Measurements from ENCODE around the gene EXOC7. TPM values are rescaled to one million over a fixed set of nuclear protein-coding genes. Genes with fewer than 3 reads are reported as not detected.

EXOC7 gene
- total and polyA plus RNA-seq, 2 of the 8 experiments (the other 6 are each of a cell fraction or from before 2014, with no cell fraction given) = 77.1 to 92.6 TPM

- TF ChIP-seq EP300 (IDR thresholded peaks at IDR 0.05; ENCODE audit: borderline replicate concordance in 1 of 2, low read depth in 2 of 2, low read length in 2 of 2) (no peak), JUN (IDR thresholded peaks at IDR 0.05; ENCODE audit: low read depth, low read length) (no peak), CREB1 (IDR thresholded peaks at IDR 0.05) (no peak), SP4 (IDR thresholded peaks at IDR 0.05; ENCODE audit: low read length) (no peak), NANOG (IDR thresholded peaks at IDR 0.05; ENCODE audit: insufficient read depth, low read depth, low read length, poor library complexity, severe bottlenecking) (no peak), ATF2 (IDR thresholded peaks at IDR 0.05; ENCODE audit: low read length) (no peak), HDAC6 (IDR thresholded peaks at IDR 0.05; ENCODE audit: low read depth, low read length) (no peak), SAP30 (IDR thresholded peaks at IDR 0.05; ENCODE audit: insufficient read depth, insufficient replicate concordance, low read length) (no peak), KDM5A (IDR thresholded peaks at IDR 0.05; ENCODE audit: low read length) (no peak)
- Histone ChIP-seq H3K23me2 (ENCODE audit: low read depth, low read length) (no peaks in the 10 kb centered on the region), H3K27ac (ENCODE audit: low read depth, low read length) (no peak overlapping the region), H3K4me1 (replicated peaks in 1 of 4; ENCODE audit: control insufficient read depth in 3 of 4, insufficient read depth in 4 of 4, low read length in 3 of 4) (peaks cover 0 to 2% (median 0%) of the 10 kb centered on the region in 4 experiments; a peak in 1 of 7 replicates), H3K4ac (replicated peaks; ENCODE audit: insufficient read length, low read depth, low read length) (no peak overlapping the region), H3K36me3 (ENCODE audit: control insufficient read depth in 2 of 4, insufficient read depth in 4 of 4, low read length in 3 of 4) (peaks cover 17 to 69% (median 44%) of the 10 kb centered on the region in 4 experiments), H3K79me1 (ENCODE audit: low read depth, low read length) (no peaks in the 10 kb centered on the region; the same call in 1 of the 2 replicates), H3K18ac (ENCODE audit: extremely low read depth, low read length) (no peak overlapping the region), H2AK5ac (ENCODE audit: low read depth, low read length) (no peak overlapping the region), H2BK15ac (ENCODE audit: low read length) (no peak overlapping the region), H3K9me3 (ENCODE audit: insufficient read depth in 2 of 2, low read depth in 1 of 2, low read length in 1 of 2) (no peaks in the 10 kb centered on the region), H3K4me3 (ENCODE audit: extremely low read depth in 1 of 4, insufficient read depth in 2 of 4, low read depth in 3 of 4, low read length in 4 of 4) (no peak overlapping the region), H3K27me3 (replicated peaks in 1 of 4; ENCODE audit: control insufficient read depth in 3 of 4, extremely low read depth in 1 of 4, insufficient read depth in 3 of 4, low read length in 3 of 4) (no peaks in the 10 kb centered on the region), H3K14ac (ENCODE audit: insufficient read length) (no peak overlapping the region), H4K5ac (ENCODE audit: insufficient read length, low read depth, low read length) (no peak overlapping the region), H2BK20ac (ENCODE audit: low read length) (no peak overlapping the region), H3K4me2 (ENCODE audit: insufficient read depth in 1 of 2, low read depth in 2 of 2, low read length in 2 of 2) (no peak overlapping the region), H4K91ac (replicated peaks; ENCODE audit: insufficient read length, low read length) (no peak overlapping the region), H3K23ac (ENCODE audit: insufficient read length) (no peak overlapping the region), H3K9ac (replicated peaks in 1 of 4; ENCODE audit: extremely low read depth in 1 of 4, low read depth in 3 of 4, low read length in 3 of 4) (no peak overlapping the region), H2BK12ac (ENCODE audit: low read depth, low read length) (no peak overlapping the region), H4K20me1 (replicated peaks in 1 of 2; ENCODE audit: control insufficient read depth in 1 of 2, insufficient read depth in 2 of 2, low read length in 2 of 2) (no peaks in the 10 kb centered on the region), H3K56ac (replicated peaks; ENCODE audit: insufficient read length, low read depth, low read length) (no peak overlapping the region), H3K79me2 (ENCODE audit: control insufficient read depth in 1 of 2, insufficient read depth in 2 of 2, low read length in 2 of 2) (no peaks in the 10 kb centered on the region), H2BK5ac (ENCODE audit: low read depth, low read length) (no peak overlapping the region), H2BK120ac (replicated peaks; ENCODE audit: low read depth, low read length) (no peak overlapping the region), H4K8ac (ENCODE audit: extremely low read depth, insufficient read depth, low read length) (no peak overlapping the region), H2AFZ (ENCODE audit: low read length) (no peak overlapping the region)
- 91% methylated on average over 15 of the region's 15 CpGs; no CpG with 5 or more reads in 1 of the 2 experiments for WGBS, 2 experiments (ENCODE audit: extremely low coverage in 1 of 2, insufficient coverage in 1 of 2, insufficient read length in 1 of 2, insufficient replicate concordance in 2 of 2, low coverage in 1 of 2, low lambda C conversion rate in 2 of 2, missing lambda C conversion rate in 1 of 2)
- DNase-seq (ENCODE audit: low read depth in 1 of 2, low spot score in 2 of 2) (no peak), FAIRE-seq (no peak)
- CTCF ChIA-PET (ENCODE audit: partially characterized antibody) = interaction anchor here (0.5 to 1.7 kb wide), 6 partner anchors 12 to 1029 kb away, joined by 3 to 6 read pairs (median 4); no protein-coding TSS in a partner anchor
- POLR2A ChIA-PET (ENCODE audit: partially characterized antibody) = interaction anchor here (0.7 to 1.6 kb wide), 3 partner anchors 8 to 112 kb away, joined by 3 to 5 read pairs (median 5); no protein-coding TSS in a partner anchor
Observed at GRCh38 chr17:76049836-76050537, 53.6 kb downstream of the EXOC7 start.

Data from H1 (cell line).